Gastrocnemius medialis (tissue), 4 donors: ENCODE measurements around the gene SATB2.

Source experiments
- POLR2A ChIP-seq, 2 donors: fragments of 450-650 bp; IDR thresholded peaks; one replicate each; pipeline ENCODE4 v1.6.1; 2017; ENCODE audit warnings: antibody characterized with exemption in 2 of 2, mild to moderate bottlenecking in 2 of 2, moderate library complexity in 2 of 2
- TF ChIP-seq, protein P1 (sequence below), 5 experiments: fragments of 450-650 bp in 3 of 5; fragments of 200-600 bp in 2 of 5; sonication (generic) in 2 of 5; IDR thresholded peaks in 4 of 5; conservative IDR thresholded peaks in 1 of 5; 1 replicate in 4 of 5; 2 replicates in 1 of 5; pipeline ENCODE4 v1.5.1; 2016 to 2019; ENCODE audit warnings: antibody characterized with exemption in 5 of 5, mild to moderate bottlenecking in 3 of 5, moderate library complexity in 3 of 5

DNA sequence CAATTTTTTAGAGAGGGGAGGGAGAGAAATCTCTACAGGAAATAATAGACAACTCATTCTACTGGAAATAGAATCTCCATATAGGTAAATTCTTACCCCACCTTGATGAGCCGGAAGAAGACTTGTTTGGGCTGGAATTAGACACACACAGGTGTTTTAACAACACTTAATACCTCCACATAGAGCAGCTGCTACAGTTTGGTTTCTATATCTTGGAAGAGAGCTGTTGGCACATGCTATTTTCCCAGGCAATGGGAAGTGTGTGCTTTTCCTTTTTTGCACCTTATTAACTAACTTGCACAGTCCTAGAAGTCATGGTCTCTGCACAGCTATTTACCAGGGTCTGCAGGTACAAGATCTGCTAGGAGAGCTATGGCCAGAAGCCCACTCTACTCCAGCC is 73.7 kb downstream of the SATB2 start:
- TF ChIP-seq, protein P1, sequence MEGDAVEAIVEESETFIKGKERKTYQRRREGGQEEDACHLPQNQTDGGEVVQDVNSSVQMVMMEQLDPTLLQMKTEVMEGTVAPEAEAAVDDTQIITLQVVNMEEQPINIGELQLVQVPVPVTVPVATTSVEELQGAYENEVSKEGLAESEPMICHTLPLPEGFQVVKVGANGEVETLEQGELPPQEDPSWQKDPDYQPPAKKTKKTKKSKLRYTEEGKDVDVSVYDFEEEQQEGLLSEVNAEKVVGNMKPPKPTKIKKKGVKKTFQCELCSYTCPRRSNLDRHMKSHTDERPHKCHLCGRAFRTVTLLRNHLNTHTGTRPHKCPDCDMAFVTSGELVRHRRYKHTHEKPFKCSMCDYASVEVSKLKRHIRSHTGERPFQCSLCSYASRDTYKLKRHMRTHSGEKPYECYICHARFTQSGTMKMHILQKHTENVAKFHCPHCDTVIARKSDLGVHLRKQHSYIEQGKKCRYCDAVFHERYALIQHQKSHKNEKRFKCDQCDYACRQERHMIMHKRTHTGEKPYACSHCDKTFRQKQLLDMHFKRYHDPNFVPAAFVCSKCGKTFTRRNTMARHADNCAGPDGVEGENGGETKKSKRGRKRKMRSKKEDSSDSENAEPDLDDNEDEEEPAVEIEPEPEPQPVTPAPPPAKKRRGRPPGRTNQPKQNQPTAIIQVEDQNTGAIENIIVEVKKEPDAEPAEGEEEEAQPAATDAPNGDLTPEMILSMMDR (IDR thresholded peaks at IDR 0.05 in 4 of 5, conservative IDR thresholded peaks at IDR 0.05 in 1 of 5): no peak
- TF ChIP-seq POLR2A (IDR thresholded peaks at IDR 0.05): no peak
